Caco-2 (cell line): ENCODE measurements around the gene ZBTB7B. TPM values are rescaled to one million over a fixed set of nuclear protein-coding genes. Genes with fewer than 3 reads are reported as not detected.
A peak's percentile ranks its signal among the peaks of the same experiment; 100 is the strongest.

Source experiments
- BruUV-seq: library from RNA; stranded (reverse); fragments of 400-500 nt; replicated peaks from 2 replicates; lab custom pipeline; 2021; lab: Mats Ljungman, UMichigan
- CTCF ChIA-PET: fragments of 300-600 bp; sonication (Branson Sonifier 250); formaldehyde crosslinking; loops from one replicate; lab custom pipeline; 2022; ENCODE audit warnings: antibody characterized with exemption; lab: Charles Lee
- POLR2A ChIA-PET: fragments of 300-600 bp; sonication (Branson Sonifier 250); formaldehyde crosslinking; loops from one replicate; lab custom pipeline; 2022; ENCODE audit warnings: antibody characterized with exemption; lab: Charles Lee
- DNase-seq, 2 experiments: peaks; one replicate each; pipeline versions ENCODE4 v3.0.0 to v3.0.0-alpha.2; 2020 to 2022
- H3K27me3 ChIP-seq: replicated peaks from 2 replicates; pipeline ENCODE4 v1.6.0; 2011; ENCODE audit warnings: low read length; ENCODE audit not compliant: control insufficient read depth, insufficient read depth
- H3K36me3 ChIP-seq: 2 replicates; pipeline ENCODE4 v1.5.1; 2011; ENCODE audit warnings: low read length; ENCODE audit not compliant: control insufficient read depth, insufficient read depth
- H3K4me1 ChIP-seq: fragments of 250-450 bp; sonication (Bioruptor Pico); 2 replicates; pipeline ENCODE4 v1.5.1; 2020; ENCODE audit warnings: mild to moderate bottlenecking
- H3K4me3 ChIP-seq: 2 replicates; pipeline ENCODE4 v1.5.1; 2011; ENCODE audit warnings: low read depth, mild to moderate bottlenecking, control low read depth, low read length
- H3K9me3 ChIP-seq: fragments of 250-450 bp; sonication (Bioruptor Pico); 2 replicates; pipeline ENCODE4 v1.5.1; 2020; ENCODE audit warnings: mild to moderate bottlenecking, moderate library complexity
- H3K27ac Mint-ChIP-seq: one replicate; pipeline ENCODE4 v1.8.0; 2022; ENCODE audit warnings: mixed read lengths; ENCODE audit not compliant: unreplicated experiment
- H3K27me3 Mint-ChIP-seq: one replicate; pipeline ENCODE4 v1.8.0; 2022; ENCODE audit warnings: mixed read lengths; ENCODE audit not compliant: insufficient read depth, unreplicated experiment
- H3K36me3 Mint-ChIP-seq: one replicate; pipeline ENCODE4 v1.8.0; 2022; ENCODE audit warnings: mild to moderate bottlenecking, mixed read lengths; ENCODE audit not compliant: insufficient read depth, unreplicated experiment
- H3K4me1 Mint-ChIP-seq: one replicate; pipeline ENCODE4 v1.8.0; 2022; ENCODE audit warnings: low read depth, mixed read lengths; ENCODE audit not compliant: unreplicated experiment
- H3K4me3 Mint-ChIP-seq: one replicate; pipeline ENCODE4 v1.8.0; 2022; ENCODE audit warnings: mild to moderate bottlenecking, moderate library complexity, mixed read lengths; ENCODE audit not compliant: unreplicated experiment
- H3K9me3 Mint-ChIP-seq: one replicate; pipeline ENCODE4 v1.8.0; 2022; ENCODE audit warnings: mixed read lengths; ENCODE audit not compliant: unreplicated experiment
- intact Hi-C: fragments of 100-400 bp; cut with micrococcal nuclease; formaldehyde crosslinking; loops from one replicate; pipeline ENCODE4 v1.10.0; 2022; ENCODE audit not compliant: unreplicated experiment
- total RNA-seq: library from RNA; stranded (reverse); gene quantifications from 2 replicates; pipeline ENCODE4 v1.2.3, GENCODE V29; 2022
- TF ChIP-seq, protein P1 (sequence below), 2 experiments: fragments of 200-600 bp in 1 of 2; IDR thresholded peaks; 1 replicate in 1 of 2; 2 replicates in 1 of 2; pipeline versions ENCODE4 v1.5.1 to v1.8.0; 2011 to 2022; ENCODE audit warnings: antibody characterized with exemption in 1 of 2, control low read depth in 1 of 2, inconsistent platforms in 1 of 2, low read depth in 1 of 2, low read length in 1 of 2, mild to moderate bottlenecking in 1 of 2, moderate library complexity in 1 of 2; ENCODE audit not compliant: insufficient read depth in 1 of 2, severe bottlenecking in 1 of 2, unreplicated experiment in 1 of 2

ZBTB7B gene
- total RNA-seq, 1 experiment from 2014 or later = 46.8 TPM

DNA sequence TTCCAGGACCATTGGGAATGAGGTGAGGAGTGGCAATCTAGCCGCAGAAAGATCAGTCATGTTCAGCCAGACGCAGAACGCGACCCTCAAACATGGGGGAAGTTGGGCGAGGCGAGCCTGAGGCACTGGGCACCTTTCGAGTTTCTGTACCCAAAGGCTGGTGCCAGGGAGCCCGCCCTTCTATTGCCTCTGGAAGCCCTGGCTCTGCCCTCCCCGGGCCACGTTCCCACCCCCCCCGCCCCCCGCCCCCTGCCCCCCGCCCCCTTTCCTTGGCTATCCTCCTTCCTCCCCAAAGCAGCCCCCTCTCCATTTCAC is 2.2 kb upstream of the ZBTB7B start:
- H3K4me1 ChIP-seq = peaks cover 12% of the 10 kb centered on the region
- Mint-ChIP-seq H3K27ac (peak overlapping the region; percentile 96), H3K27me3 (no peaks in the 10 kb centered on the region), H3K9me3 (no peaks in the 10 kb centered on the region), H3K4me1 (peaks cover 26% of the 10 kb centered on the region), H3K4me3 (peak overlapping the region; percentile 96), H3K36me3 (peaks cover 37% of the 10 kb centered on the region)
- intact Hi-C loops = loop anchor here (1.0 to 5.0 kb wide), 5 partner anchors 17 to 442 kb away; partner anchors contain the start of genes EFNA1, FLAD1, PYGO2 and UBE2Q1
- BruUV-seq = no TSS peak
- peak overlapping the region; percentile 92 for H3K4me3 ChIP-seq
- peaks cover 1% of the 10 kb centered on the region for H3K36me3 ChIP-seq
- POLR2A ChIA-PET = interaction anchor here (0.5 to 2.1 kb wide), 6 partner anchors 25 to 817 kb away, joined by 3 to 75 read pairs (median 8); partner anchors contain the start of genes PYGO2 and SHC1
- H3K27me3 ChIP-seq = no peaks in the 10 kb centered on the region
- no peaks in the 10 kb centered on the region for H3K9me3 ChIP-seq
- TF ChIP-seq, protein P1, sequence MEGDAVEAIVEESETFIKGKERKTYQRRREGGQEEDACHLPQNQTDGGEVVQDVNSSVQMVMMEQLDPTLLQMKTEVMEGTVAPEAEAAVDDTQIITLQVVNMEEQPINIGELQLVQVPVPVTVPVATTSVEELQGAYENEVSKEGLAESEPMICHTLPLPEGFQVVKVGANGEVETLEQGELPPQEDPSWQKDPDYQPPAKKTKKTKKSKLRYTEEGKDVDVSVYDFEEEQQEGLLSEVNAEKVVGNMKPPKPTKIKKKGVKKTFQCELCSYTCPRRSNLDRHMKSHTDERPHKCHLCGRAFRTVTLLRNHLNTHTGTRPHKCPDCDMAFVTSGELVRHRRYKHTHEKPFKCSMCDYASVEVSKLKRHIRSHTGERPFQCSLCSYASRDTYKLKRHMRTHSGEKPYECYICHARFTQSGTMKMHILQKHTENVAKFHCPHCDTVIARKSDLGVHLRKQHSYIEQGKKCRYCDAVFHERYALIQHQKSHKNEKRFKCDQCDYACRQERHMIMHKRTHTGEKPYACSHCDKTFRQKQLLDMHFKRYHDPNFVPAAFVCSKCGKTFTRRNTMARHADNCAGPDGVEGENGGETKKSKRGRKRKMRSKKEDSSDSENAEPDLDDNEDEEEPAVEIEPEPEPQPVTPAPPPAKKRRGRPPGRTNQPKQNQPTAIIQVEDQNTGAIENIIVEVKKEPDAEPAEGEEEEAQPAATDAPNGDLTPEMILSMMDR (IDR thresholded peaks at IDR 0.05; ENCODE audit: insufficient read depth in 1 of 2, low read depth in 1 of 2, low read length in 1 of 2, severe bottlenecking in 1 of 2, unreplicated experiment in 1 of 2) = no peak
- CTCF ChIA-PET = interaction anchor here (0.6 to 2.1 kb wide), 10 partner anchors 16 to 967 kb away, joined by 3 to 26 read pairs (median 5); partner anchors contain the start of genes ADAM15, FLAD1, PBXIP1 and SHC1
- DNase-seq = no peak

GRCh38 chr1:155000726-155001424 is 1.7 kb upstream of the ZBTB7B start:
- POLR2A ChIA-PET = interaction anchor here (0.5 to 2.1 kb wide), 5 partner anchors 18 to 64 kb away, joined by 3 to 75 read pairs (median 3); partner anchors contain the start of genes FLAD1, PMVK and SHC1
- peaks cover 37% of the 10 kb centered on the region for H3K36me3 Mint-ChIP-seq
- intact Hi-C loops = loop anchor here (1.0 to 5.0 kb wide), 5 partner anchors 18 to 442 kb away; partner anchors contain the start of genes EFNA1, FLAD1, PYGO2 and UBE2Q1

DNA sequence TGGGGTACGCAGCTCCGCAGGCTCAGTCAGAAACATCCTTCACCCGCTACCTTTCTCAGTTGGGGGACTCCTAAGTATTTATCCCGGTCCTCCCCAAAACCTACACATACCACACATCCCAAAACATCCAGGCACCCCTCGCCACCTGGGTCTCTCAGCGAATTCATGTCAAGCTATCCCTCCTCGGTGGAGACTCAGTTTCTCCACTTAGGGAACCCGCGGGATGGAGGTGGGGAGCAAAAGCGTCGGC is 1.3 kb upstream of the ZBTB7B start:
- Mint-ChIP-seq H3K9me3 (no peaks in the 10 kb centered on the region), H3K36me3 (peaks cover 38% of the 10 kb centered on the region), H3K4me1 (peaks cover 25% of the 10 kb centered on the region), H3K27me3 (no peaks in the 10 kb centered on the region), H3K4me3 (peak overlapping the region; percentile 96), H3K27ac (peak overlapping the region; percentile 96)
- intact Hi-C loops = loop anchor here (2.0 to 5.0 kb wide), 3 partner anchors 81 to 443 kb away; partner anchors contain the start of genes EFNA1 and UBE2Q1
- no peaks in the 10 kb centered on the region for H3K27me3 ChIP-seq
- ChIA-PET POLR2A (interaction anchor here (0.6 to 0.9 kb wide), 3 partner anchors 18 to 65 kb away, joined by 3 to 4 read pairs (median 3); partner anchors contain the start of genes FLAD1 and PMVK), CTCF (interaction anchor here (1.0 kb wide), 2 partner anchors 15 to 28 kb away, joined by 3 to 5 read pairs; no protein-coding TSS in a partner anchor)
- H3K9me3 ChIP-seq = no peaks in the 10 kb centered on the region
- DNase-seq = no peak
- TF ChIP-seq, protein P1 (IDR thresholded peaks at IDR 0.05; ENCODE audit: insufficient read depth in 1 of 2, low read depth in 1 of 2, low read length in 1 of 2, severe bottlenecking in 1 of 2, unreplicated experiment in 1 of 2) = no peak
- peak overlapping the region; percentile 92 for H3K4me3 ChIP-seq
- TSS peak; percentile 2 for BruUV-seq
- H3K4me1 ChIP-seq = peaks cover 19% of the 10 kb centered on the region
- peaks cover 4% of the 10 kb centered on the region for H3K36me3 ChIP-seq

More at GRCh38 chr1:155000726-155001424, 1.7 kb upstream of the ZBTB7B start:
- no peaks in the 10 kb centered on the region for H3K27me3 Mint-ChIP-seq
- no peaks in the 10 kb centered on the region for H3K9me3 ChIP-seq
- CTCF ChIA-PET = interaction anchor here (1.0 to 2.1 kb wide), 3 partner anchors 16 to 50 kb away, joined by 3 to 7 read pairs (median 5); partner anchors contain the start of gene ADAM15
- H3K4me1 Mint-ChIP-seq = peaks cover 22% of the 10 kb centered on the region
- H3K4me3 Mint-ChIP-seq = peak overlapping the region; percentile 96
- H3K4me1 ChIP-seq = peaks cover 15% of the 10 kb centered on the region
- peak; percentile 99 to 100 for DNase-seq
- peak overlapping the region; percentile 96 for H3K27ac Mint-ChIP-seq
- H3K27me3 ChIP-seq = no peaks in the 10 kb centered on the region
- H3K36me3 ChIP-seq = peaks cover 1% of the 10 kb centered on the region
- H3K9me3 Mint-ChIP-seq = no peaks in the 10 kb centered on the region
- peak overlapping the region; percentile 92 for H3K4me3 ChIP-seq
- BruUV-seq = no TSS peak
- TF ChIP-seq, protein P1 (IDR thresholded peaks at IDR 0.05; ENCODE audit: insufficient read depth in 1 of 2, low read depth in 1 of 2, low read length in 1 of 2, severe bottlenecking in 1 of 2, unreplicated experiment in 1 of 2) = peak in 1 of 2 experiments; percentile 24
